Measurements from ENCODE around the gene MTERF4.
"Not testable (repeated sequence)": the region's sequence is repeated elsewhere in the genome, so short reads cannot be mapped to it uniquely, and the experiment has no call there.

The MTERF4 gene

DNA sequence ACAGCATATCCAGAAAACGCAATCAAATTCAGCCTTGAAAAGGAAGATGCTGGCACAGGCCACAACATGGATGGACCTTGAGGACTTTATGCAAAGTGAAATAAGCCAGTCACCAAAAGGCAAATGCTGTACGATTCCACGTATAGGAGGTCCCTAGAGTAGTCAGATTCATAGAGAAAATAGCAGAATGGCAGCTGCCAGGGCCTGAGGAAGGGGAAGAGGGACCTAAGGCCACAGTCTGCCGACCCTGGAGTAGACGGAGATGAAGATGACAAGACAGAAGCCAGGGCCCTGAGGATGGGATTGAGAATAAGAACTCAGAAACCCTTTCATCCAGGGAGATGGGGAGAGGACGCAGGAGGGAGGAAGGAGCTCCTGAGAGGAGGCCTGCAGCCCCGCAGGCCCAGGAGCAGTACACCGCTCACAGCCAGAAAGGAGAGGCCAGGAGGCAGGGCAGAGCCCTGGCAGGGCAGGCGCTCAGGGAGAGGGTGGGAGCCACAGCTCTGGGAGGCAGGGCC, 8.1 kb upstream of the MTERF4 start:
- no peak for DNase-seq

DNA sequence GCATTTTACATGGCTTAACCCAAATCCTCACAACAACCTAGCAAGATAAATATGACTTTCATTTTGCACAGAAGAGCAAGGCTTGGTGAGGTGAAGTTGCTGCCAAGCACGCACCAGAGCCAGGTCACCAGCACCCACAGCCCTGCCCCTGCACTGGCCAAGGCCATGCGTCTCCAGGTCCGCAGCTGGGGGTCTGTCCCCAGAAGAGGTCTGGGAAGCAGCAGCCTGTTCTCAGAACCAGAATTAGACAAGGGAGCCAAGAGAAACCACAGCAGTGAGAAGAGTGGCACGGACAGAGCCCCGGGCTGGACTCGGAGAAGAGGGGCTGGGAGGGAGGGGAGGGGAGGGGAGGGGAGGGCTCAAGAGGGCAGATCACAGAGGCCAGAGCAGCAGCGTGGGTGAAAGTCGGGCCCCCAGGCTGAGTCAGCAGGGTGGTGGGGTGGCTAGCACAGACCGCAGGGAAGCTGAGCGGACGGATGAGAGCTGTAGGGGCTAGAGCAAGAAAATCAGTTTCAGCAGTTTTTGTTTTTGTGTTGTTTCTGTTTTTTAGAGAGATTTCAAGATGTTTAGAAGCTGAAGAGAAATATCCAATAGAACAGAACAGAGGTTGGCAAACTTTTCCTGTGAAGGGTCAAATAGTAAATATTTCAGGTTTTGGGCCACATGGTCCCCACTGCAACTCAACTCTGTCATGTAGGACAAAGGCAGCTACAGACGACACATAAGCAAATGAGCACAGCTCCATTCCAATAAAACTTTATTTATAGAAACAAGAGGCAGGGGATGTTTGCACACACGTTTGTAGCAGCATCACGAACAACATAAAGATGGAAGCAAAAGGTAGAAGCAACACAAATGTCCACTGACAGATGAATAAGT, 7.4 kb upstream of the MTERF4 start:
- no peak for DNase-seq

DNA sequence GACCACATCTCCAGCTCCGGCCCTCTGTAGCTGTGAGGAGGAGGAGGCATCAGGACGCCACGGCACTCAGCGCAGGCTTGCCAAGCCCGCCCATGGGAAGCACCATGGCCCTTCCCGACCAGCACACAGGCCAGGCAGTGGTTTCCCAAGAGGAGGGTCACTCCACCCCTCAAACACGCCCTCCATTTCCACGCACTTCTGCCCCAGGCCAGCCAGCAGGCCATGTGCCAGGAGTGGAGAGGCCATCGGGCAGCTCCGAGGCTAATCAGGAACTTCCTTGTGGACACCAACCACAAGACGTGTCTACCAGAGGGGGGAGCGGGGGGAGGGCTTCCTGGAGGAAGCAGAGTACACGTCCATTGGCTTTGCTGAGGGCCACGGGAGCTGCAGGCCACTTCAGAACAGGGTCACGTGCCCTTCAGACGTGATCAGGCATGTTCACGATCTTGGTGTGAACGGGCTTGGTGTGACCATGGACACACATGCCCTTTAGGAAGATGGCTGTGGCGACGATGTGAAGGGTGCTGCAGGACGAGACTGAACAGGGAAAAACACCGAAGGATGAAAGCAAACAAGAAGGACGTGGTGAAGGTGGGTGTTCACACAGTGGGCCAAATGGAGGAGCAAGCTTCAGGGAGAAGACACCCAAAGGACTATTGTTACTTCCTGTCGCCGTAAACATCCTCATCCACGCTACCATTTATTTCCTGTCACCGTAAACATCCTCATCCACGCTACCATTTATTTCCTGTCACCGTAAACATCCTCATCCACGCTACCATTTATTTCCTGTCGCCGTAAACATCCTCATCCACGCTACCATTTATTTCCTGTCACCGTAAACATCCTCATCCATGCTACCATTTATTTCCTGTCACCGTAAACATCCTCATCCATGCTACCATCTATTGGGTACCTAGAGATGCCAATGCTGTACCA, 6.5 kb upstream of the MTERF4 start:
- DNase-seq = no peak

DNA sequence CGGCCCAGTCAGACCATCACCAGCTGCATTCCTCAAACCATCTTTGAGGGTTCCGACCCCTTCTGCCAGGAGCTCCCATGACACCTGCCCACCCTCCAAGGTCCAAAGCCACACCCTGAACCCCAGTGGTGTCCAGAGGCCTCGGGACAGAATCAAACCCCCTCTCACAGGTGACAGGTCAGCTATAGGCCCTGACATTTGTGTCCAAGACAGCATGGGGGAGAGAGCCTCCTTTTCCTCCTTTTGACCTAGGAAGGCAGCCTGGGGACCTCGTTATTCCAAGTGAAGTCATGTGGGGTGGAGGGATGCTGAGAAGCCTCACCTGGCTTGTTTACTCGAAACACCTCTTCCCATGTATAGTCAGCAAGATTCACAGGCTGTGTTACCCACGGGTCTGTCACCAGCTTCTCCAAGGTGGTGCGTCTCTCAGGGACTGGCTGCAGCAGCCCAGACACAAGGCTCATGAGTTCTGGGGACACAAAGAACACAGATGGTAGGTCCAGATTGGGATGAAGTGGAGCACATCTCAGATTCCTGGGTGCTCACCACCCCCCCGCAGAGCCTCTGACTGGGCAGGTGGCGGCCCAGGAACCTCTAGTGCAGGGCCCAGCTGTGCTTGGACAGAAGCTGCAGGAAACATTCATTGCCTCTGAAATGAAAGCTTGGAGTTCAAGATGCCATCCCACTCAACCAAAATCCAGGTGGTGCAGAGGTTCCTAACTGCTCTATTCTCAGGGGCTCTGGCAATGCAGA, 5.1 kb upstream of the MTERF4 start:
- no peak for DNase-seq

DNA sequence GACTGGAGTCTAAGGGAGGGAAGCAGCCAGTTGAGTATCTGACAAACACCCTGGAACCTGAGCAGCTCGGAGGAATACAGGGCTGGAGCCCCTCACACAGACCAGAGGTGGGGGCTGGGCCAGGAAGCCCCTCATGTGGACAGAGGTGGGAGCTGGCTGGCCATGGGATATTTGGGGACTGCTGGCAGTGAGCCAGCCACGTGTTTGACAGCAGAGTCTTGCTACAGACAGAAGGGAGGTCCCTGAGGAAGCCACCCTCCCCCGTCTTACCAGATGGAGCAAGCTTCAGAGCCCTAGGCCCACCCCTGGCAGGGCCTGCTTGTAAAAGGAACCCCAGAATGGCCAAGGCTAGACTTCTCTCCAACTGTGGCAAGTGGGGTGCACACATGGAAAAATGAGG, 3.6 kb upstream of the MTERF4 start:
- no peak for DNase-seq

DNA sequence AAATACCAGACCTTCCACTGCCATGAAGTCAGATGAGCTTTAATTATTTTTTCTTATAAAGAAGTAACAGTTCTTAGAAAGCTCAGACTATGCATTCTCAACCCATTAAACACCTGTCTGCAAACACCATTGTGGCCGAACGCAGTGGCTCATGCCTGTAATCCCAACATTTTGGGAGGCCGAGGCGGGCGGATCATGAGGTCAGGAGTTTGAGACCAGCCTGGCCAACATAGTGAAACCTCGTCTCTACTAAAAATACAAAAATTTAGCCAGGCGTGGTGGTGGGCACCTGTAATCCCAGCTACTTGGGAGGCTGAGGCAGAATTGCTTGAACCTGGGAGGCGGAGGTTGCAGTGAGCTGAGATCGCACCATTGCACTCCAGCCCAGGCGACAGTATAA, 2.5 kb upstream of the MTERF4 start:
- DNase-seq = not testable (repeated sequence)

DNA sequence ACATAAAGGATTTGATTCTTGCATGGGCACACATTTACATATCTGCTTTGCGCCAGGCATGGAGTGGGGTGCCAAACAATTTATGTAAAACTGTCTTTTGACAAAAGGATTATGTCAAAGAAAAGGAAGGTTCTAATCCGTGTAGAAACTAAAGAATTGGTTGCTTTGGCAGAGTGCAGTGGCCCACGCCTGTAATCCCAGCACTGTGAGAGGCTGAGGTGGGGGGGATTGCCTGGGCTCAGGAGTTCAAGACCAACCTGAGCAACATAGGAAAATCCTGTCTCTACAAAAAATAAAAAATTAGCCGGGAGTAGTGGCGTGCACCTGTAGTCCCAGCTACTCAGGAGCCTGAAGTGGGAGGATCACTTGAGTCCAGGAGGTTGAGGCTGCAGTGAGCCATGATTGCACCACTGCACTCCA, 1.1 kb upstream of the MTERF4 start:
- no peak for DNase-seq

DNA sequence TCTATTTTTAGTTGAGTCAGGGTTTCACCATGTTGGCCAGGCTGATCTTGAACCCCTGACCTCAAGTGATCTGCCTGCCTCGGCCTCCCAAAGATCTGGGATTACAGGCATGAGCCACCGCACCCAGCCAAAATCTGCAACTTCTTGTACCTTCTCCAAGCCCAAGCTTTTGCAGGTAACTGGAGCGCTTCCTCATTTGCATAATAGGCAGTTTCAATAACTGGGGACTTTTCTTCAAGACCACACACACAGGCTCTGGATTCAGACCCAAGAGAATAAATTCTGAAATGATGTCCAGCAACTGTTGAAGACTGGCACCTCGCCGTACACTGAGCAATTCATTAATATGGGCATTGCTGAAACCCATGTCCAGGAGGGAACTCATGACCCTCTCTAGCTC, 2.8 kb downstream of the MTERF4 start:
- no peak for DNase-seq

DNA sequence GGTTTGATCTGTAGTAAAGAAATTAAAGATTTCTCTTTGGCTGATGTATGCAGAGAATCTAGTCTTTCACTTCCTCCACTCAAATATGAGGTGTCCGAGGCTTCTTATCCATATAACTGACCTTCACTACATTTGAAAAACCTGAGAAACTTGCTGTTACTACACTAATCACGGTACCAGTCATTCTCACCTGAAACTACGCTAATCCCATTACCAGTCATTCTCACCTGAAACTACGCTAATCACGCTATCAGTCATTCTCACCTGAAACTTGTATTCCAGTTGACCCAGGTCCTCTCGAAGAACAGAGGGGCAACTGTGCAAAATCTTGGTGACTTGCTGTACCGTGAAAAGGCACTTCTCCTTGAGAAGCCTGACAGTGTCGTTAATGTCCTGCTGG, 5.1 kb downstream of the MTERF4 start:
- DNase-seq = no peak

DNA sequence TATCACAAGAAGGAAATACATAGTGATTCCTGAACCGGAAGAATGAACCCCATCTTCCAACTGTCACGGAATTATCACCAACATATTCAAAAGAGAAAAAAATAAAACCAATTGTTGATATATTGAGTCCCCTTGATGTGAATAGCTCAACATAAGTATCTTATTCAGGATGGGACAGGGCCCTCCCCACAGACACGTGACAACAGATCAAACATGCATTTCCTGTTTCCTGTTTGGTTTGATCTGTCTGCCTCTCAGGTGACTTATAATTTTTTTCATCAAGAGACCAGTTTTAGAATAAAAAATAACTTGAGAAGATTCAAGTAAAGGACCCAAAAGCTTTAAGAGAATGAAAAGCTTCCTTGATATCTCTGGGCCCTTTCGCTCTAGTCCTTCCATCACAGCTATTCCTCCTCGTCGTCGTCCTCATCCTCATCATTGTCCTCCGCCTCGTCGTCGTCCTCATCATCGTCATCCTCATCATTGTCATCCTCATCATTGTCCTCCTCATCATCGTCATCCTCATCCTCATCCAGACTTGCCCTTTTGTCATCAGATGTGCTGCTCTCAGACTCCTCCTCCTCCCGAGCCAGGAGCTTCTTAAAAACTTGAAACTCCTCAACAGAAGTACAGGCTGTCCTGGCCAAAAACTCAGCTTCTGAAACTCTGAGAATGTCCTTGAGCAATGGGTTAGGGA, 6.3 kb downstream of the MTERF4 start:
- no peak for DNase-seq

DNA sequence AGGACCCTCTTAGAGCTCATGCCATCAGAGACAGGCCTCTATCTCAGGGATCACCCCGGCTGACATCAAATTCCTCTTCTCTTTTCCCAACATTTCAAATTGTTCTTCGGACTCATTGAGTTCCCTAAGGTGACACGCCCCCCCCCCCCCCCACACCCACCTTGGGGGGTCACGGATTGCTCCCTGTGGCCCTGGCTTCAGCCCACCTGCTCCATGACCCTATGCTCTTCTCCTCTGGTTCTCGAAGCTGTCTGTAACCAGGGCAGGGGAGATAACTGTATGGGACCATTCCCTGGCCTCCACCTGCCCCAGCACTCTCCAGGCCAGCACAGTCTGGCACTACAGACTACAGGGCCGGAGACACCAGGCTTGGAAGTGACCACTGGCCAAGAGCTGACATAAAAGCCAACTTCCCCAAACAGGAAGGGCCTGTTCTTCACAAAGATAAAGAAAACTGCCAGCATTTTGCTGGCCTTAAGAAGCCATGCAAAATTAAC, 7.1 kb downstream of the MTERF4 start:
- no peak for DNase-seq

DNA sequence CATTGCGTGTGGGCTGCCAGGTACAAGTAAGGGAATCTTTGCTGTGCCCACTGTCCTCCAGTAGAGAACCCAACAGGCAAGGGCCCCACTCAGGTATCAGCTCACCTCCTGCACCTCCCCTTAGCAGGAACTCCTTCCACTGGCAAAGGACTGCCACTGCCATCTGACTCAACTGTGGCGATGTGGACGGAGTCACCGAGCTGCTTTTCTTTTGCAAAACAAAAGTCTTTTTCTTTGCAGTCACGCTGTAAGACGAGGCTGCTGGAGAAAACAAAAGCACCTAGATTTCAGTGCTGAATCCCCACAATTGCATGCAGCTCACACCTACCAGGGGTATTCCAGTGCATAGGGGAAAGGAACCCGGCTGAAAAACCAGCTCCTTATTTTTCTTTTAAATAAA, 7.9 kb downstream of the MTERF4 start:
- no peak for DNase-seq

DNA sequence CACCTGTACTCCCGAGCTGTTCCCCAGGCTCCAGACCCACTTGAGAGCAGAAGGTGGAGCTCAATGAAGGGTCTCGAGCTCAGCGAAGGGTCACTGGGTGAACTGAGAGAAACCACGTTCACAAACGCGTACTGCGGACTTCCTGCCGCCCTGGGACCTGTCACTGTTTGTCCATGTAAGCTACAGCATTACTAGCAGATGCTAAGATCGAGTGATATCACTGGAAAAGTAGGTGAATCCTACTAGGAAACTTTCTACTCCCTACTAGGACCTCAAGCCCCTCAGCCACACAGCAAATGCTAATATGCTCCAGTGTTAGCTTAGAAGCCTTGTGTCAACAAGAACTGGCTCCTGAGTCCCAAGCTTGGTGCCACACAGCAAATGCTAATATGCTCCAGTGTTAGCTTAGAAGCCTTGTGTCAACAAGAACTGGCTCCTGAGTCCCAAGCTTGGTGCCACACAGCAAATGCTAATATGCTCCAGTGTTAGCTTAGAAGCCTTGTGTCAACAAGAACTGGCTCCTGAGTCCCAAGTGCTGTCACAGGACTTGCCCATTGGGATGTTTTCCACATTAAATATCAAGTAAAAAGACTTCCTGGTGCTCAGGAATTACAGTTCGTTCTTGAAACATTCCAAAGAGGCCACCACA, 8.8 kb downstream of the MTERF4 start:
- not testable (repeated sequence) for DNase-seq

DNA sequence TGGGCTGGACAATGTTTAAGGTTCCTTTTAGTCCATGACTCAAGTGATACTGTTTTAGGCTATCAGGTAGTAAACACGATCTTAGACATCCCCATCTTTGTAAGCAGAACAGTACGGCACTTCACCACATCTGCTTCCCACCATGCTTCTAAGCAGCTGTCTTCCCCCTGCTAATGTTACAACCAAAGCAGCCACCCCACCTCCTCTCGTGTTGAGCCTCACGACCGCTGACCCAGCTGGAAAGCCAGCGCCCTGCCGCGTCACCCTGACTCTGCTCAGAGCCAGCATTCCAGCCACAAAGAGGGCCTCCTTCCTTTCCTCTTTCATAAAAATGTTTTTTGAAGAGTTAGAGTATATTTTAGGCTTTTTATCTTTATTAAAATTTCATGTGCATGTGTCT, 9.4 kb downstream of the MTERF4 start:
- no peak for DNase-seq

DNA sequence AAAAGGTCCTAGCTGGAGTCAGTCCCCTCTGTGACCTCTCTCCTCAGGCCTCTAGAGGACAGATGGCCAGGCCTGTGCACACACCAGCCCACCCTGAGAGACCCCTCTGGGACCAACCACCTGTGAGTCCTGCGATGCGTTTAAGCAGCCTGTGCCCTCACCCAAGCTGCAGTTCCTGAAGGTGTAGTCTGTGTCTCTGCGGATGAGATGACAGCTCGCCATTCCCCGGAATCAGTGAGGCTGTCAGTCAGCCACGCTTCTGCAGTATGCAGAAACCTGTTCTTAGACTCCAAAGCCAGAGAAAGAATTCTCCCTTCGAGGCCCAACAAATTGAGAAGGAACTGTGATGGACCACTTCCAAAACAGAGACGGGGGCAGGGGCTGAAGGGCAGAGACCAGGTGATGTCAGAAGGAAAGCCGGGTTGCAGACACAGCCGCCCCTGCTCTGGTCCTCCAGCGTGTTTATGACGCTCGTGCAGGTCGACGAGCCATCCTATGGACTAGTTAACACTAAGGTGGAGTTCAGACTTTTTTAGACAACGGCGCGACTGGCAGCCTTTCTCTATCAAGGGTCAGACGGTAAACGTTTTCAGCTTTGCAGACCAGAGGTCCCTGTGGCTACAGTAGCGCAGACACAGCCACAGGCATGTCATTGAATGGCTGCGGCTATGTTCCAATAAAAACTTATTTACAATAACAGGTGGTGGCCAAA, 10.2 kb downstream of the MTERF4 start:
- no peak for DNase-seq

DNA sequence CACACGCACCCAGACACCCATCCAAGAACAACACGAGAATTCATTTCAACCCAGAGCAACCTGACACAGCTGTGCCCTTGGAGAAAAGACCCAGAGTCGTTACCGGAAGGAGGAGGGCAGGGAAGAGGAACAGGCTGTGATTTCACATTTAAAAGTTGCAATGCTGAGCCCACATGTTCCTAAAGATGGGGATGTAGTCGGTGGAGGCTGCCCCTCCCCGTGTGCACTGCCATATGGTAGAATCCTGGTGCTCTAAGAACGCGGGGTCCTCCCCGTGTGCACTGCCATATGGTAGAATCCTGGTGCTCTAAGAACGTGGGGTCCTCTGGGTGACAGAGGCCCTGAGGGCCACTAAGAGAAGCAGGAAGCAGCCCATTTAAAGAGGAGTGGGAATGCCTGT, 10.9 kb downstream of the MTERF4 start:
- DNase-seq = no peak

DNA sequence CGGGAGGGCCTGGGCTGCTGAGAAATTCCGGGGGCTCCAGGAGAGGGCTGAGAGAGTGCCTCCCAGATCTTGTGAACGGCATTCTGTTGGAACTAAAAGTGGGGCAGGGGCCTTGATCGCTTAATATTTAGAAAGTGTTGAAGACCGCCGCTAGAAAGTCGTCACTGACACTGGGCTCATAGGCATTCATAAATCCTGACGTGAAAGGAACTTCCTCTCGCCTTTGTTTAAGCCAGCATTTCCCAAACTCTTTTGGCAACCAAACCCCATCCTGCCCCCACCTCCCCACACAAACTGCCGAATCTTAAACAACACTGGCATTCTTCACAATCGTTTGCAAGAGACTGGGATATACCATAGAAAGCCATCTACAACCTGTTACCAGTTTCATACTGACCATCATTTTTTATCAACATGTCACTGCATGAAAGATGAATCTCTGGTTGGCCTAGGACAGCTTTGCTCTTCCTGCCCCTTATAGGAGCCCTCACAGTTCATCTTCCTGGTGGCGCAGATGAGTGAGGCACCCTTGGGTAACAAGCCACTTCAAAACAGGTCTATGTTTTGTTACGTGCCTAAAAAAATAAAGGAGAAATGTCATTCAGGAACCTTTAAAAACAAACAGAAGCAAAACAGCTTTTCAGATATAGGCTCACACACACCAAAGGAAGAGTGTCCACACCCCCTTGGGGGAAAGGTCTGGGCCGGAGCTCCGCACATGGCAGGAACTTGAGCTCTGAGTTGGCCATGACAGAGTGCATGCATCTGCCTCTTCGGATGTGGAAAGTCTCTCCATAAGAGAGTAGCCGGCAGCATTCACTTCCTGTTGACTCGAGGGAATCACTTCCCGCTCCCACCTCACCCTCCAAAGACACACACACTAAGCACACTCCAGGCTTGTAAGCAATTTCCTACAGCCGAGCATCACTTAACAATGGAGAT, 13.0 kb downstream of the MTERF4 start:
- no peak for DNase-seq

DNA sequence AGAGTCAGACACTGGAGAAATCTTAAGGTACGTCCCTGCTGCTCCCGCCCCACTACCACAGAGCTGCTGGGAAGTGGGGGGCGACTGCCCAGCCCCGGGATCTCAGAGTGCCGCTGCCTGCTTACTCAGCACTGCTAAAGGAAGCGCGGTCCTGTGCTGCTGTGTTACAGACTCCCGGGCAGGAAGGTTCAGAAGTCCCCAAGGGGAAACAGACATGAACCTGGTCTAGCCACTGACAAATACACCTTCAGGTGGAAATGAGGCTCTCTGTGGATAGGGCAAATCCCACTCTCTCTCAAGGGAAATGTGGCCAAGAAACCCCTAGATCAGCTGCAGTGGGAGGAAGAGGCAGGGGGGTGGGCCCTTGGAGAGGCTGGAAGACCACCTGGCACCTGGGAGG, 13.7 kb downstream of the MTERF4 start:
- DNase-seq = no peak

DNA sequence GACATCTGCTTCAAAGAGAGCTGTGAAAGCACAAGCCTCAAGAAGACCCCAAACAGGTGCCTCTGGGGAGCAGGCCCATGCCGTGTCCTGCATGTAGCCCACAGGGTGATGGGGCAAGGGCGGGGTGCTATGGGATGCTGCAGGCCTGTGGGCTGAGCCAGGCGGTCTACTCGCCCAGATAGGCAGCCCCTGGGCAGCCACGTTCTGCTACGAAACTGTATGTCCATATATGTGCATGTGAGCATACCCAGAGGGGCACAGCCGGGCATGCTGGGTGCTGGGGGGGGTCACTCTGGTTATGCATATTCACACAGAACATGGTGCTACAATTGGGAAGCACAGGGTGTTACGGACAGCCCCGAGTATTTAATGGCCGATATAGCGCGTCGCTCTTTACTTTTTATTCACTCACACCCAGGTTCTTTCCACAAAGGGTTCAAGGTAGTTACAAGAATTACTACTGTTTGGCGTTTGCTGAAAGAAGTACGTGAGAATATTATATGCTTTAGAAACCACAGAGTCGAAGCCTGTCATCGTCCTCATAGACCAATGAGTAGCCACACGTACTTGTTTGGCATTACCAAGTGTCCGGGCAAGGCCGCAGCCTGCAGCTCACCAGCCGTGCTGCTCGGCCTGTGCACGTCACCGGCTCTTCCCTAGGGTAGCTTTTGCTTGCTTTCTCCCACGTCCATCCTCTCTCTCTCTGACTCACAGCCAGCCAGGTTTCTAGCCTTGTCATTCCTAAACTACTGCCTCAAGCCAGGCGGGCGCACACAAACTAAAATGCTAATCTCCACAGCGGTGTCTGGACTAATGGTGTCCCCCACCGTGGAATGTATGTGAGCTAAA, 14.4 kb downstream of the MTERF4 start:
- DNase-seq = no peak

Data from eye (tissue), 1 donor.